HepG2 (cell line): ENCODE results near the gene EID1. TPM values are rescaled to one million over a fixed set of nuclear protein-coding genes. Genes with fewer than 3 reads are reported as not detected.

Experiments
- ATAC-seq: fragments of 200-7000 bp; cut with Tn5 transposase; 3 replicates; pipeline ENCODE4 v1.9.1; 2020; ENCODE audit warnings: mild to moderate bottlenecking, moderate library complexity
- BruUV-seq: library from RNA; stranded (reverse); fragments of 400-500 nt; replicated peaks from 2 replicates; lab custom pipeline; 2021; lab: Mats Ljungman, UMichigan
- CTCF ChIA-PET: fragments of 300-600 bp; formaldehyde crosslinking; extraction: SDS; loops from one replicate; lab custom pipeline; 2021; ENCODE audit warnings: low total read pairs, inconsistent platforms, low intra/inter-chr PET ratio; lab: Yijun Ruan, JAX
- POLR2A ChIA-PET: fragments of 350-600 bp; sonication (Branson Sonifier 250); formaldehyde crosslinking; loops from one replicate; lab custom pipeline; 2020; ENCODE audit warnings: antibody characterized with exemption, inconsistent platforms; lab: Yijun Ruan, JAX
- DNase-seq: peaks from one replicate; pipeline ENCODE4 v3.0.0-alpha.2; 2015; ENCODE audit warnings: low spot score
- FAIRE-seq: peaks from 3 replicates; lab custom pipeline; 2011; peaks lifted over from hg19 to GRCh38; lab: Jason Lieb, UNC
- H2AFZ ChIP-seq: one replicate; pipeline ENCODE4 v1.6.1; 2011; ENCODE audit warnings: low read length, inconsistent platforms
- H3K27ac ChIP-seq: fragments of 300-600 bp; 3 replicates; pipeline ENCODE4 v1.8.0; 2011; ENCODE audit warnings: mixed run types, mild to moderate bottlenecking, mixed read lengths, low read length, inconsistent platforms; ENCODE audit not compliant: insufficient read depth; ENCODE audit errors: extremely low read length
- H3K27me3 ChIP-seq, 2 experiments: fragments of 200-600 bp in 1 of 2; 2 replicates in 1 of 2; 3 replicates in 1 of 2; pipeline versions ENCODE4 v1.6.0 to v1.8.0; 2011; ENCODE audit warnings: low read length in 2 of 2, mild to moderate bottlenecking in 2 of 2, moderate library complexity in 2 of 2, inconsistent platforms in 1 of 2; ENCODE audit not compliant: insufficient read depth in 2 of 2, control insufficient read depth in 1 of 2
- H3K36me3 ChIP-seq, 2 experiments: fragments of 200-600 bp in 1 of 2; replicated peaks in 1 of 2; 2 replicates in 1 of 2; 3 replicates in 1 of 2; pipeline versions ENCODE4 v1.5.1 to v1.8.0; 2011; ENCODE audit warnings: low read length in 2 of 2, inconsistent platforms in 1 of 2; ENCODE audit not compliant: insufficient read depth in 2 of 2, control insufficient read depth in 1 of 2
- H3K4me1 ChIP-seq: 2 replicates; pipeline ENCODE4 v1.5.1; 2012; ENCODE audit warnings: low read length, inconsistent platforms; ENCODE audit not compliant: insufficient read depth
- H3K4me2 ChIP-seq: 2 replicates; pipeline ENCODE4 v1.6.0; 2011; ENCODE audit warnings: low read depth, low read length, inconsistent platforms
- H3K4me3 ChIP-seq, 3 experiments: fragments of 200-600 bp in 1 of 3; sonication (generic), shearing (Covaris generic) in 1 of 3; replicated peaks in 1 of 3; 2 replicates each; pipeline ENCODE4 v1.5.1; 2011 to 2016; ENCODE audit warnings: low read length in 3 of 3, inconsistent platforms in 2 of 3, low read depth in 2 of 3, mild to moderate bottlenecking in 2 of 3, control low read depth in 1 of 3, mixed read lengths in 1 of 3; ENCODE audit not compliant: insufficient read depth in 1 of 3
- H3K79me2 ChIP-seq: one replicate; pipeline ENCODE4 v1.6.1; 2011; ENCODE audit warnings: low read length, inconsistent platforms; ENCODE audit not compliant: insufficient read depth
- H3K9ac ChIP-seq: 2 replicates; pipeline ENCODE4 v1.6.0; 2011; ENCODE audit warnings: mild to moderate bottlenecking, low read depth, low read length, inconsistent platforms; ENCODE audit not compliant: insufficient read depth
- H3K9me3 ChIP-seq: 2 replicates; pipeline ENCODE4 v1.5.1; 2012; ENCODE audit warnings: mild to moderate bottlenecking, low read length
- H4K20me1 ChIP-seq: 2 replicates; pipeline ENCODE4 v1.6.0; 2011; ENCODE audit warnings: inconsistent platforms, mild to moderate bottlenecking, low read length, moderate library complexity; ENCODE audit not compliant: insufficient read depth
- CEBPB ChIP-seq: IDR thresholded peaks from 2 replicates; pipeline ENCODE4 v1.6.1; 2011; ENCODE audit warnings: low read depth, low read length, improper control_type of control experiment, borderline replicate concordance
- WGBS: methylation state at CpG from one replicate; pipeline ENCODE4 v1.1.6; 2017; ENCODE audit warnings: low lambda C conversion rate; 5-methylcytosine and 5-hydroxymethylcytosine counted together
- in situ Hi-C: cut with HindIII; loops from 2 replicates; pipeline ENCODE4 v1.10.0; 2017; ENCODE audit warnings: low pct_unique_long_range_greater_than_20kb; ENCODE audit not compliant: extremely low pct_ligation_motif_present
- intact Hi-C: fragments of 100-400 bp; cut with micrococcal nuclease; formaldehyde crosslinking; loops from one replicate; pipeline ENCODE4 v1.10.0; 2022; ENCODE audit not compliant: unreplicated experiment
- polyA plus RNA-seq, 8 experiments: library from polyadenylated mRNA; depleted of rRNA in 3 of 8; stranded (reverse) in 7 of 8; unstranded in 1 of 8; fragments of >200 nt; fragmentation: Illumina TruSeq in 4 of 8; extraction: Trizol in 4 of 8; gene quantifications; 2 replicates each; pipeline versions ENCODE4 v1.2.1 to v1.2.3, GENCODE V29; 2011 to 2016; ENCODE audit warnings: low read depth in 4 of 8, missing spikeins in 1 of 8, mixed read lengths in 1 of 8; ENCODE audit not compliant: insufficient read depth in 1 of 8
- total RNA-seq, 5 experiments: library from RNA; depleted of rRNA; stranded (reverse); fragments of >200 nt; fragmentation: Illumina TruSeq; extraction: Trizol; gene quantifications; 2 replicates each; pipeline ENCODE4 v1.2.3, GENCODE V29; 2016; ENCODE audit warnings: low read depth in 1 of 5
- TF ChIP-seq, protein P1 (sequence below): sonication (generic); formaldehyde crosslinking; IDR thresholded peaks from one replicate; pipeline ENCODE4 v1.5.1; 2020; ENCODE audit warnings: mild to moderate bottlenecking, missing genetic modification reagents; ENCODE audit errors: not compliant biosample characterization

Gene EID1
- total and polyA plus RNA-seq, 2 of the 13 experiments (the other 11 are each of a cell fraction or from before 2014, with no cell fraction given): 2.2 to 5.4 TPM

GRCh38 chr15:48865370-48866079 is 12.4 kb upstream of the EID1 start:
- BruUV-seq: no TSS peak
- Histone ChIP-seq H3K4me1 (peaks cover 9% of the 10 kb centered on the region), H2AFZ (no peak overlapping the region), H3K27me3 (no peaks in the 10 kb centered on the region; a peak in 1 of 5 replicates), H3K27ac (no peak overlapping the region), H3K9me3 (no peaks in the 10 kb centered on the region), H3K36me3 (no peaks in the 10 kb centered on the region), H3K4me3 (no peak overlapping the region), H4K20me1 (no peaks in the 10 kb centered on the region), H3K79me2 (no peaks in the 10 kb centered on the region), H3K9ac (no peak overlapping the region), H3K4me2 (no peak overlapping the region)
- 24% methylated on average over 3 of the region's 3 CpGs for WGBS
- CTCF ChIA-PET: no interaction called here
- POLR2A ChIA-PET: no interaction called here
- in situ Hi-C loops (loop anchor here (10.0 to 25.0 kb wide), 3 partner anchors 222 to 1279 kb away; no protein-coding TSS in a partner anchor), intact Hi-C loops (no loop called here)
- DNase-seq: no peak
- no peak for FAIRE-seq
- TF ChIP-seq, protein P1, sequence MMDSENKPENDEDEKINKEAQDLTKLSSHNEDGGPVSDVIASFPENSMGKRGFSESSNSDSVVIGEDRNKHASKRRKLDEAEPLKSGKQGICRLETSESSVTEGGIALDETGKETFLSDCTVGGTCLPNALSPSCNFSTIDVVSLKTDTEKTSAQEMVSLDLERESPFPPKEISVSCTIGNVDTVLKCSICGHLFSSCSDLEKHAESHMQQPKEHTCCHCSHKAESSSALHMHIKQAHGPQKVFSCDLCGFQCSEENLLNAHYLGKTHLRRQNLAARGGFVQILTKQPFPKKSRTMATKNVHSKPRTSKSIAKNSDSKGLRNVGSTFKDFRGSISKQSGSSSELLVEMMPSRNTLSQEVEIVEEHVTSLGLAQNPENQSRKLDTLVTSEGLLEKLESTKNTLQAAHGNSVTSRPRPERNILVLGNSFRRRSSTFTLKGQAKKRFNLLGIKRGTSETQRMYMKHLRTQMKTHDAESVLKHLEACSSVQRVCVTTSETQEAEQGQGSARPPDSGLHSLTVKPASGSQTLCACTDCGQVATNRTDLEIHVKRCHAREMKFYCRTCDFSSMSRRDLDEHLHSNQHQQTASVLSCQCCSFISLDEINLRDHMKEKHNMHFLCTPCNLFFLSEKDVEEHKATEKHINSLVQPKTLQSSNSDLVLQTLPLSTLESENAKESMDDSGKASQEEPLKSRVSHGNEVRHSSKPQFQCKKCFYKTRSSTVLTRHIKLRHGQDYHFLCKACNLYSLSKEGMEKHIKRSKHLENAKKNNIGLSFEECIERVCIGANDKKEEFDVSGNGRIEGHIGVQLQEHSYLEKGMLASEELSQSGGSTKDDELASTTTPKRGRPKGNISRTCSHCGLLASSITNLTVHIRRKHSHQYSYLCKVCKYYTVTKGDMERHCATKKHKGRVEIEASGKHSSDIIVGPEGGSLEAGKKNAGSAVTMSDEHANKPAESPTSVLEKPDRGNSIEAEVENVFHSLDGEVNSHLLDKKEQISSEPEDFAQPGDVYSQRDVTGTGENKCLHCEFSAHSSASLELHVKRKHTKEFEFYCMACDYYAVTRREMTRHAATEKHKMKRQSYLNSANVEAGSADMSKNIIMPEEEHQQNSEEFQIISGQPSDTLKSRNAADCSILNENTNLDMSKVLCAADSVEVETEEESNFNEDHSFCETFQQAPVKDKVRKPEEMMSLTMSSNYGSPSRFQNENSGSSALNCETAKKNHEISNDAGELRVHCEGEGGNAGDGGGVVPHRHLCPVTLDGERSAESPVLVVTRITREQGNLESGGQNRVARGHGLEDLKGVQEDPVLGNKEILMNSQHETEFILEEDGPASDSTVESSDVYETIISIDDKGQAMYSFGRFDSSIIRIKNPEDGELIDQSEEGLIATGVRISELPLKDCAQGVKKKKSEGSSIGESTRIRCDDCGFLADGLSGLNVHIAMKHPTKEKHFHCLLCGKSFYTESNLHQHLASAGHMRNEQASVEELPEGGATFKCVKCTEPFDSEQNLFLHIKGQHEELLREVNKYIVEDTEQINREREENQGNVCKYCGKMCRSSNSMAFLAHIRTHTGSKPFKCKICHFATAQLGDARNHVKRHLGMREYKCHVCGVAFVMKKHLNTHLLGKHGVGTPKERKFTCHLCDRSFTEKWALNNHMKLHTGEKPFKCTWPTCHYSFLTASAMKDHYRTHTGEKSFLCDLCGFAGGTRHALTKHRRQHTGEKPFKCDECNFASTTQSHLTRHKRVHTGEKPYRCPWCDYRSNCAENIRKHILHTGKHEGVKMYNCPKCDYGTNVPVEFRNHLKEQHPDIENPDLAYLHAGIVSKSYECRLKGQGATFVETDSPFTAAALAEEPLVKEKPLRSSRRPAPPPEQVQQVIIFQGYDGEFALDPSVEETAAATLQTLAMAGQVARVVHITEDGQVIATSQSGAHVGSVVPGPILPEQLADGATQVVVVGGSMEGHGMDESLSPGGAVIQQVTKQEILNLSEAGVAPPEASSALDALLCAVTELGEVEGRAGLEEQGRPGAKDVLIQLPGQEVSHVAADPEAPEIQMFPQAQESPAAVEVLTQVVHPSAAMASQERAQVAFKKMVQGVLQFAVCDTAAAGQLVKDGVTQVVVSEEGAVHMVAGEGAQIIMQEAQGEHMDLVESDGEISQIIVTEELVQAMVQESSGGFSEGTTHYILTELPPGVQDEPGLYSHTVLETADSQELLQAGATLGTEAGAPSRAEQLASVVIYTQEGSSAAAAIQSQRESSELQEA: no peak
- TF ChIP-seq CEBPB: peak; percentile 38; the same call in 1 of the 2 replicates
- ATAC-seq: no peak
